ENCODE data around the gene RSRP1. TPM values are rescaled to one million over a fixed set of nuclear protein-coding genes. Genes with fewer than 3 reads are reported as not detected.

RSRP1 gene
- total and polyA plus RNA-seq, 2 of the 13 experiments (the other 11 are each of a cell fraction or from before 2014, with no cell fraction given), result 43.9 to 52.8 TPM

GRCh38 chr1:25205786-25206185 is 41.5 kb downstream of the RSRP1 start (continued):
- TF ChIP-seq GLI4 (CRISPR knock-in tag; IDR thresholded peaks at IDR 0.05; ENCODE audit: borderline replicate concordance) (no peak), RARG (CRISPR knock-in tag; IDR thresholded peaks at IDR 0.05; ENCODE audit: low read depth) (no peak), ZNF644 (CRISPR knock-in tag; IDR thresholded peaks at IDR 0.05; ENCODE audit: low read depth) (no peak)

DNA sequence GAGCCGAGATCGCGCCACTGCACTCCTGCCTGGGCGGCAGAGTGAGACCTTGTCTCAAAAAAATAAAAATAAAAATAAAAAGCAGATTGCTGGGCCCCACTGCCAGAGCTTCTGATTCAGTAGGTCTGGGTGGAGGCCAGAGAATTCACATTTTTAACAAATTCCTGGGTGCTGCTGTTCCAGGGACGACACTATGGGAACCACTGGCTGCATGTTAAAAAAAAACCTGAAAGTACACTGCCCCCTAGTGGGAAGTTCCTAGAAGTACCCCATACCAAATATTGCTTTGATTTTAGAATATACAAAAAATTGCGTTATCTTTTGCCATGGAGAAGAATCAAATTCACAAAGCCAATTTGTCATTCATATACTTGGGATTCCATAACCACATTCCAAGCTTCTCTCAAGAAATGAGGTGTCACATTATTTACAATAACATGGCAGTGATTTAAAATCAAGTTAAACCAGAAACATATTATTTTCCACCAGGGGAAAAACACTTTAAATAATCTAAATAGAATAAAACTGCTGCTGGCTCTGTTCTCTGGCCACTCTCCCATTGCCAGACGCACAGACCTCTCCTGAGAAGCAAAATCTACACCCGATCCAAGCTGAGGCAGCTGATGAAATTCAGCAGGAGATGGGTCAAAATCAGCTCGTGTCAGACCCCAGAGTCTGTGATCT is 42.3 kb downstream of the RSRP1 start:
- in situ Hi-C loops (cut with HindIII; ENCODE audit: extremely low pct_ligation_motif_present, low pct_unique_long_range_greater_than_20kb), result loop anchor here (5.0 kb wide), 2 partner anchors 38 to 88 kb away; no protein-coding TSS in a partner anchor
- POLR2A ChIA-PET, result interaction anchor here (1.0 to 2.9 kb wide), 4 partner anchors 28 to 86 kb away, joined by 3 to 13 read pairs (median 6); partner anchors contain the start of gene SYF2
- DNase-seq (ENCODE audit: low spot score), result peak; percentile 66
- no peak for TF ChIP-seq NR2F2 (IDR thresholded peaks at IDR 0.05; ENCODE audit: borderline replicate concordance, low read depth)
- no peak for TF ChIP-seq RFX1 (IDR thresholded peaks at IDR 0.05)
- TF ChIP-seq STAG1 (CRISPR knock-in tag; IDR thresholded peaks at IDR 0.05), result peak; percentile 82
- TF ChIP-seq ATF4 (CRISPR knock-in tag; IDR thresholded peaks at IDR 0.05), result peak in 1 of 2 experiments; percentile 35; a peak in 1 of 4 replicates
- no peak for TF ChIP-seq CEBPG (CRISPR knock-in tag; IDR thresholded peaks at IDR 0.05)
- TF ChIP-seq ZC3H4 (CRISPR knock-in tag; IDR thresholded peaks at IDR 0.05; ENCODE audit: borderline replicate concordance), result no peak
- no peak for TF ChIP-seq TARDBP (CRISPR knock-in tag; IDR thresholded peaks at IDR 0.05)
- TF ChIP-seq RAD21 (CRISPR knock-in tag; IDR thresholded peaks at IDR 0.05), result peak; percentile 67
- TF ChIP-seq GATAD2A (CRISPR knock-in tag; IDR thresholded peaks at IDR 0.05), result peak; percentile 18; the same call in 1 of the 2 replicates
- TF ChIP-seq SMC3 (IDR thresholded peaks at IDR 0.05; ENCODE audit: low read length), result peak; percentile 85
- TF ChIP-seq, protein P1, sequence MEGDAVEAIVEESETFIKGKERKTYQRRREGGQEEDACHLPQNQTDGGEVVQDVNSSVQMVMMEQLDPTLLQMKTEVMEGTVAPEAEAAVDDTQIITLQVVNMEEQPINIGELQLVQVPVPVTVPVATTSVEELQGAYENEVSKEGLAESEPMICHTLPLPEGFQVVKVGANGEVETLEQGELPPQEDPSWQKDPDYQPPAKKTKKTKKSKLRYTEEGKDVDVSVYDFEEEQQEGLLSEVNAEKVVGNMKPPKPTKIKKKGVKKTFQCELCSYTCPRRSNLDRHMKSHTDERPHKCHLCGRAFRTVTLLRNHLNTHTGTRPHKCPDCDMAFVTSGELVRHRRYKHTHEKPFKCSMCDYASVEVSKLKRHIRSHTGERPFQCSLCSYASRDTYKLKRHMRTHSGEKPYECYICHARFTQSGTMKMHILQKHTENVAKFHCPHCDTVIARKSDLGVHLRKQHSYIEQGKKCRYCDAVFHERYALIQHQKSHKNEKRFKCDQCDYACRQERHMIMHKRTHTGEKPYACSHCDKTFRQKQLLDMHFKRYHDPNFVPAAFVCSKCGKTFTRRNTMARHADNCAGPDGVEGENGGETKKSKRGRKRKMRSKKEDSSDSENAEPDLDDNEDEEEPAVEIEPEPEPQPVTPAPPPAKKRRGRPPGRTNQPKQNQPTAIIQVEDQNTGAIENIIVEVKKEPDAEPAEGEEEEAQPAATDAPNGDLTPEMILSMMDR (CRISPR knock-in tag; IDR thresholded peaks at IDR 0.05), result peak; percentile 71
- no peak for TF ChIP-seq POGK (CRISPR knock-in tag; conservative IDR thresholded peaks at IDR 0.05)
- TF ChIP-seq, protein P2, sequence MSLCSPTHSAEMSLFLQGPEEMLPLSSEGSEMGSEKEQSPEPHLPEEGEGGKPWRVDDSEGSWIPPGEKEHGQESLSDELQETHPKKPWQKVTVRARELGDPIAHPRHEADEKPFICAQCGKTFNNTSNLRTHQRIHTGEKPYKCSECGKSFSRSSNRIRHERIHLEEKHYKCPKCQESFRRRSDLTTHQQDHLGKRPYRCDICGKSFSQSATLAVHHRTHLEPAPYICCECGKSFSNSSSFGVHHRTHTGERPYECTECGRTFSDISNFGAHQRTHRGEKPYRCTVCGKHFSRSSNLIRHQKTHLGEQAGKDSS (CRISPR knock-in tag; IDR thresholded peaks at IDR 0.05; ENCODE audit: borderline replicate concordance, low read depth), result no peak

More for the DNA sequence above, 42.3 kb downstream of the RSRP1 start:
- no TSS peak for BruUV-seq (replicated peaks)
- 42% methylated on average over 9 of the region's 9 CpGs for WGBS (ENCODE audit: low lambda C conversion rate)
- H3K27ac ChIP-seq (ENCODE audit: extremely low read length, insufficient read depth, low read length), result no peak overlapping the region
- peak overlapping the region; percentile 19 for H2AFZ ChIP-seq (ENCODE audit: low read length)
- H3K36me3 ChIP-seq (replicated peaks in 1 of 2; ENCODE audit: control insufficient read depth in 1 of 2, insufficient read depth in 2 of 2, low read length in 2 of 2), result no peaks in the 10 kb centered on the region
- no peaks in the 10 kb centered on the region for H3K79me2 ChIP-seq (ENCODE audit: insufficient read depth, low read length)
- FAIRE-seq, result peak; percentile 8
- H3K4me1 ChIP-seq (ENCODE audit: insufficient read depth, low read length), result peaks cover 43% of the 10 kb centered on the region
- H3K4me2 ChIP-seq (ENCODE audit: low read depth, low read length), result peak overlapping the region; percentile 79
- H4K20me1 ChIP-seq (ENCODE audit: insufficient read depth, low read length), result no peaks in the 10 kb centered on the region
- 0 out of 2 replicates have a peak overlapping the region, but pooled peaks have one; percentile 23 for H3K9ac ChIP-seq (ENCODE audit: insufficient read depth, low read depth, low read length)
- intact Hi-C loops (cut with micrococcal nuclease; ENCODE audit: unreplicated experiment), result loop anchor here (1.0 to 5.0 kb wide), 4 partner anchors 56 to 168 kb away; no protein-coding TSS in a partner anchor
- no peaks in the 10 kb centered on the region; a peak in 1 of 5 replicates for H3K27me3 ChIP-seq (ENCODE audit: control insufficient read depth in 1 of 2, insufficient read depth in 2 of 2, low read length in 2 of 2)
- peak; percentile 59; the same call in 2 of the 3 replicates for ATAC-seq
- no peaks in the 10 kb centered on the region for H3K9me3 ChIP-seq (ENCODE audit: low read length)
- CTCF ChIA-PET (ENCODE audit: low intra/inter-chr PET ratio, low total read pairs), result interaction anchor here (0.5 to 2.9 kb wide), 6 partner anchors 20 to 170 kb away, joined by 3 to 55 read pairs (median 8); no protein-coding TSS in a partner anchor
- H3K4me3 ChIP-seq (replicated peaks in 1 of 3; ENCODE audit: insufficient read depth in 1 of 3, low read depth in 2 of 3, low read length in 3 of 3), result peak overlapping the region; percentile 18 to 52 (median 42); a peak in 4 of 6 replicates
